B cell (primary cell): Measurements from ENCODE around the gene ZNF280D.

Experiments
- CTCF ChIP-seq: fragments of 200-600 bp; IDR thresholded peaks from one replicate; pipeline ENCODE4 v1.8.0; 2022; ENCODE audit warnings: antibody characterized with exemption, mild to moderate bottlenecking
- EZH2 ChIP-seq: IDR thresholded peaks from 2 replicates; pipeline ENCODE4 v1.6.1; 2012; ENCODE audit warnings: borderline replicate concordance, low read depth, mild to moderate bottlenecking, moderate library complexity, low read length; ENCODE audit not compliant: insufficient read depth, poor library complexity, severe bottlenecking

GRCh38 chr15:56631765-56632164, 101.5 kb downstream of the ZNF280D start:
- TF ChIP-seq CTCF (no peak), EZH2 (no peak)
